Measurements from ENCODE around the gene SLC24A4. TPM values are rescaled to one million over a fixed set of nuclear protein-coding genes. Genes with fewer than 3 reads are reported as not detected.

The SLC24A4 gene
- total RNA-seq, 1 donor from 2014 or later: not detected

GRCh38 chr14:92280554-92281262 is 42.3 kb upstream of the SLC24A4 start:
- H3K4me3 Mint-ChIP-seq (ENCODE audit: unreplicated experiment): no peak overlapping the region
- no peak for DNase-seq (ENCODE audit: extremely low spot score, unreplicated experiment)
- H3K27me3 Mint-ChIP-seq (ENCODE audit: unreplicated experiment): no peaks in the 10 kb centered on the region
- H3K36me3 Mint-ChIP-seq (ENCODE audit: unreplicated experiment): no peaks in the 10 kb centered on the region
- no peak for TF ChIP-seq CTCF (IDR thresholded peaks at IDR 0.05)
- H3K27ac Mint-ChIP-seq (ENCODE audit: unreplicated experiment): no peak overlapping the region
- no peaks in the 10 kb centered on the region for H3K4me1 Mint-ChIP-seq (ENCODE audit: unreplicated experiment)
- no peaks in the 10 kb centered on the region for H3K9me3 Mint-ChIP-seq (ENCODE audit: unreplicated experiment)

GRCh38 chr14:92282669-92283068 is 40.3 kb upstream of the SLC24A4 start:
- Mint-ChIP-seq H3K27me3 (ENCODE audit: unreplicated experiment) (no peaks in the 10 kb centered on the region), H3K4me1 (ENCODE audit: unreplicated experiment) (no peaks in the 10 kb centered on the region), H3K4me3 (ENCODE audit: unreplicated experiment) (no peak overlapping the region), H3K9me3 (ENCODE audit: unreplicated experiment) (no peaks in the 10 kb centered on the region), H3K36me3 (ENCODE audit: unreplicated experiment) (no peaks in the 10 kb centered on the region), H3K27ac (ENCODE audit: unreplicated experiment) (no peak overlapping the region)
- no peak for DNase-seq (ENCODE audit: extremely low spot score, unreplicated experiment)
- TF ChIP-seq CTCF (IDR thresholded peaks at IDR 0.05): no peak

GRCh38 chr14:92285311-92285710 is 37.7 kb upstream of the SLC24A4 start:
- no peaks in the 10 kb centered on the region for H3K4me1 Mint-ChIP-seq (ENCODE audit: unreplicated experiment)
- DNase-seq (ENCODE audit: extremely low spot score, unreplicated experiment): no peak
- no peak overlapping the region for H3K4me3 Mint-ChIP-seq (ENCODE audit: unreplicated experiment)
- H3K9me3 Mint-ChIP-seq (ENCODE audit: unreplicated experiment): no peaks in the 10 kb centered on the region
- no peak for TF ChIP-seq CTCF (IDR thresholded peaks at IDR 0.05)
- no peak overlapping the region for H3K27ac Mint-ChIP-seq (ENCODE audit: unreplicated experiment)
- peaks cover 8% of the 10 kb centered on the region for H3K27me3 Mint-ChIP-seq (ENCODE audit: unreplicated experiment)
- H3K36me3 Mint-ChIP-seq (ENCODE audit: unreplicated experiment): no peaks in the 10 kb centered on the region

- Mint-ChIP-seq H3K36me3 (ENCODE audit: unreplicated experiment) (no peaks in the 10 kb centered on the region), H3K27ac (ENCODE audit: unreplicated experiment) (no peak overlapping the region), H3K4me1 (ENCODE audit: unreplicated experiment) (no peaks in the 10 kb centered on the region), H3K4me3 (ENCODE audit: unreplicated experiment) (no peak overlapping the region), H3K27me3 (ENCODE audit: unreplicated experiment) (peaks cover 10% of the 10 kb centered on the region), H3K9me3 (ENCODE audit: unreplicated experiment) (no peaks in the 10 kb centered on the region)
- no peak for TF ChIP-seq CTCF (IDR thresholded peaks at IDR 0.05)
- no peak for DNase-seq (ENCODE audit: extremely low spot score, unreplicated experiment)
These were observed 35.0 kb upstream of the SLC24A4 start for GRCh38 chr14:92287987-92288386.

GRCh38 chr14:92288994-92289660 is 33.8 kb upstream of the SLC24A4 start:
- H3K4me1 Mint-ChIP-seq (ENCODE audit: unreplicated experiment): no peaks in the 10 kb centered on the region
- peaks cover 10% of the 10 kb centered on the region for H3K27me3 Mint-ChIP-seq (ENCODE audit: unreplicated experiment)
- no peak for TF ChIP-seq CTCF (IDR thresholded peaks at IDR 0.05)
- H3K36me3 Mint-ChIP-seq (ENCODE audit: unreplicated experiment): no peaks in the 10 kb centered on the region
- no peak for DNase-seq (ENCODE audit: extremely low spot score, unreplicated experiment)
- no peak overlapping the region for H3K4me3 Mint-ChIP-seq (ENCODE audit: unreplicated experiment)
- H3K27ac Mint-ChIP-seq (ENCODE audit: unreplicated experiment): no peak overlapping the region
- H3K9me3 Mint-ChIP-seq (ENCODE audit: unreplicated experiment): no peaks in the 10 kb centered on the region
